Measurements from ENCODE around the gene HADHA. TPM values are rescaled to one million over a fixed set of nuclear protein-coding genes. Genes with fewer than 3 reads are reported as not detected.

The HADHA gene
- total RNA-seq, 1 donor from 2014 or later: 139 TPM

DNA sequence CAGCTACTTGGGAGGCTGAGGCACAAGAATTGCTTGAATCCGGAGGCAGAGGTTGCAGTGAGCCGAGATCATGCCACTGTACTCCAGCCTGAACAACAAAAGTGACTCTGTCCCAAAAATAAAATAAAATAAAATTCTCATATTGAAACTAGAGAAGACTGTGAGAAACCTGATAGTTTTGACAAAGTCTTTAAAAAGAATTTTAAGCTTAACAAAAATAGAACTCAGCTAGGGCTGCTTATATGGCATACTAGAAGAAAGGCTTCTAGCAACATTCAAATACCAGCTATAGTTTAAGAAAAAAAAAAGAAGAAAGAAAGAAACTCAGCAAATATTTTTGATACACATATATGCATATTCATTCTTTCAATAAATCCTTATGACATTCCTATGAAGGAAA is 13.6 kb downstream of the HADHA start:
- DNase-seq (ENCODE audit: low read depth): no peak
- Mint-ChIP-seq H3K4me1 (ENCODE audit: low read depth, unreplicated experiment) (no peaks in the 10 kb centered on the region), H3K9me3 (ENCODE audit: unreplicated experiment) (peaks cover 17% of the 10 kb centered on the region), H3K27ac (ENCODE audit: unreplicated experiment) (no peak overlapping the region), H3K4me3 (ENCODE audit: unreplicated experiment) (no peak overlapping the region), H3K36me3 (ENCODE audit: low read depth, unreplicated experiment) (peaks cover 49% of the 10 kb centered on the region), H3K27me3 (ENCODE audit: low read depth, unreplicated experiment) (no peaks in the 10 kb centered on the region)
- TF ChIP-seq EZH2 (IDR thresholded peaks at IDR 0.05; ENCODE audit: insufficient read depth, low read length): no peak
- TF ChIP-seq, protein P1, sequence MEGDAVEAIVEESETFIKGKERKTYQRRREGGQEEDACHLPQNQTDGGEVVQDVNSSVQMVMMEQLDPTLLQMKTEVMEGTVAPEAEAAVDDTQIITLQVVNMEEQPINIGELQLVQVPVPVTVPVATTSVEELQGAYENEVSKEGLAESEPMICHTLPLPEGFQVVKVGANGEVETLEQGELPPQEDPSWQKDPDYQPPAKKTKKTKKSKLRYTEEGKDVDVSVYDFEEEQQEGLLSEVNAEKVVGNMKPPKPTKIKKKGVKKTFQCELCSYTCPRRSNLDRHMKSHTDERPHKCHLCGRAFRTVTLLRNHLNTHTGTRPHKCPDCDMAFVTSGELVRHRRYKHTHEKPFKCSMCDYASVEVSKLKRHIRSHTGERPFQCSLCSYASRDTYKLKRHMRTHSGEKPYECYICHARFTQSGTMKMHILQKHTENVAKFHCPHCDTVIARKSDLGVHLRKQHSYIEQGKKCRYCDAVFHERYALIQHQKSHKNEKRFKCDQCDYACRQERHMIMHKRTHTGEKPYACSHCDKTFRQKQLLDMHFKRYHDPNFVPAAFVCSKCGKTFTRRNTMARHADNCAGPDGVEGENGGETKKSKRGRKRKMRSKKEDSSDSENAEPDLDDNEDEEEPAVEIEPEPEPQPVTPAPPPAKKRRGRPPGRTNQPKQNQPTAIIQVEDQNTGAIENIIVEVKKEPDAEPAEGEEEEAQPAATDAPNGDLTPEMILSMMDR (IDR thresholded peaks at IDR 0.05; ENCODE audit: insufficient read depth, low read depth, low read length): no peak
- FAIRE-seq: no peak
- no peaks in the 10 kb centered on the region for H3K27me3 ChIP-seq (ENCODE audit: insufficient read depth, low read length)
- H3K4me1 ChIP-seq (ENCODE audit: insufficient read depth, low read length): no peaks in the 10 kb centered on the region
- no peak overlapping the region for H3K4me2 ChIP-seq (ENCODE audit: low read length)
- no peak overlapping the region for H2AFZ ChIP-seq (ENCODE audit: low read depth, low read length)
- H3K36me3 ChIP-seq (ENCODE audit: insufficient read depth, low read length): peaks cover 67% of the 10 kb centered on the region
- no peak overlapping the region for H3K27ac ChIP-seq (ENCODE audit: low read depth, low read length)
- no peaks in the 10 kb centered on the region for H4K20me1 ChIP-seq (ENCODE audit: insufficient read depth, low read length)
- H3K79me2 ChIP-seq (ENCODE audit: insufficient read depth, low read length): no peaks in the 10 kb centered on the region
- no peak overlapping the region for H3K9ac ChIP-seq (ENCODE audit: low read length)
- H3K9me3 ChIP-seq (ENCODE audit: insufficient read depth, low read depth, low read length): no peaks in the 10 kb centered on the region
- no peak overlapping the region for H3K4me3 ChIP-seq (ENCODE audit: insufficient read depth, low read depth, low read length)

DNA sequence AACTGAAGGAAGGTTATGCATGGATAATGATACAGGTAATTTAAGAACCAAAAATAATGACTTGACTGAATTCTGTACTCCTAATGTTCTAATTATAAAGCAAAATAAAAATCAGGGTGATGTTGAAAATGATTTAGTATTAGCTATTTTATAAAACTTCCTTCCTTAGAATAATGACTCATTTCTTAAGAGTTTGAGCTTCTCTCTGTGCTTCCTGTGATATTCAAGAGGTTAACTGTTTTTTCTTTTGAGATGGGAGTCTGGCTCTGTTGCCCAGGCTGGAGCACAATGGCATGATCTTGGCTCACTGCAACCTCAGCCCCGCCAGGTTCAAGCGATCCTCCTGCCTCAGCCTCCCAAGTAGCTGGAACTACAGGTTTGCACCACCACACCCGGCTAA is 14.8 kb downstream of the HADHA start:
- no peak for FAIRE-seq
- H3K36me3 Mint-ChIP-seq (ENCODE audit: low read depth, unreplicated experiment): peaks cover 56% of the 10 kb centered on the region
- H3K4me2 ChIP-seq (ENCODE audit: low read length): no peak overlapping the region
- peaks cover 19% of the 10 kb centered on the region for H3K9me3 Mint-ChIP-seq (ENCODE audit: unreplicated experiment)
- no peaks in the 10 kb centered on the region for H3K27me3 ChIP-seq (ENCODE audit: insufficient read depth, low read length)
- H3K4me1 ChIP-seq (ENCODE audit: insufficient read depth, low read length): no peaks in the 10 kb centered on the region
- no peak overlapping the region for H3K4me3 Mint-ChIP-seq (ENCODE audit: unreplicated experiment)
- no peak overlapping the region for H3K27ac ChIP-seq (ENCODE audit: low read depth, low read length)
- no peaks in the 10 kb centered on the region for H3K27me3 Mint-ChIP-seq (ENCODE audit: low read depth, unreplicated experiment)
- H3K9me3 ChIP-seq (ENCODE audit: insufficient read depth, low read depth, low read length): no peaks in the 10 kb centered on the region
- H3K4me1 Mint-ChIP-seq (ENCODE audit: low read depth, unreplicated experiment): no peaks in the 10 kb centered on the region
- no peak overlapping the region for H3K27ac Mint-ChIP-seq (ENCODE audit: unreplicated experiment)
- no peaks in the 10 kb centered on the region for H3K79me2 ChIP-seq (ENCODE audit: insufficient read depth, low read length)
- H3K36me3 ChIP-seq (ENCODE audit: insufficient read depth, low read length): peaks cover 60% of the 10 kb centered on the region
- no peak overlapping the region for H3K9ac ChIP-seq (ENCODE audit: low read length)
- no peaks in the 10 kb centered on the region for H4K20me1 ChIP-seq (ENCODE audit: insufficient read depth, low read length)
- H3K4me3 ChIP-seq (ENCODE audit: insufficient read depth, low read depth, low read length): no peak overlapping the region
- TF ChIP-seq EZH2 (IDR thresholded peaks at IDR 0.05; ENCODE audit: insufficient read depth, low read length): no peak
- TF ChIP-seq, protein P1 (IDR thresholded peaks at IDR 0.05; ENCODE audit: insufficient read depth, low read depth, low read length): no peak
- H2AFZ ChIP-seq (ENCODE audit: low read depth, low read length): no peak overlapping the region
- DNase-seq (ENCODE audit: low read depth): no peak

DNA sequence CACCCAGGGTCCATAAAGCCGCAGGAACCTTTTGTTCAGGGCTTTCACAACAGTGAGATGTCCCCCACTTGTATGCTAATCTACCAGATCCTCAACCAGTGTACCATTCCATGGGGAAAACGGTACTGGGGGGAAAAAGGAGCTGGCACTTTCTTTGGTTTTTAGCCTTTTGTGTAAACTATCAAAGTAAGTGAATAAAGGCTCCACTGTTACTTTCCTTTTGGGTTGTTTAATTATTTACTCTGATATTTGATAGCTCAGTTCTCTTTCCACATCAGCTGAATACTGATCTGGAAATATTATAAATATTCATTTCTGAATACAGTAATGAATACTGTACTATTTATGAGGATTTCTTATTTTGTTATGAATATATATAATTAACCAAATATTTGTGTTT is 20.3 kb downstream of the HADHA start:
- Mint-ChIP-seq H3K9me3 (ENCODE audit: unreplicated experiment) (peaks cover 19% of the 10 kb centered on the region), H3K27ac (ENCODE audit: unreplicated experiment) (no peak overlapping the region), H3K36me3 (ENCODE audit: low read depth, unreplicated experiment) (peaks cover 61% of the 10 kb centered on the region), H3K4me1 (ENCODE audit: low read depth, unreplicated experiment) (no peaks in the 10 kb centered on the region), H3K4me3 (ENCODE audit: unreplicated experiment) (no peak overlapping the region), H3K27me3 (ENCODE audit: low read depth, unreplicated experiment) (no peaks in the 10 kb centered on the region)
- TF ChIP-seq, protein P1 (IDR thresholded peaks at IDR 0.05; ENCODE audit: insufficient read depth, low read depth, low read length): no peak
- TF ChIP-seq EZH2 (IDR thresholded peaks at IDR 0.05; ENCODE audit: insufficient read depth, low read length): no peak
- H3K27me3 ChIP-seq (ENCODE audit: insufficient read depth, low read length): no peaks in the 10 kb centered on the region
- H4K20me1 ChIP-seq (ENCODE audit: insufficient read depth, low read length): no peaks in the 10 kb centered on the region
- no peak overlapping the region for H3K4me3 ChIP-seq (ENCODE audit: insufficient read depth, low read depth, low read length)
- H3K27ac ChIP-seq (ENCODE audit: low read depth, low read length): no peak overlapping the region
- FAIRE-seq: no peak
- H3K9ac ChIP-seq (ENCODE audit: low read length): no peak overlapping the region
- peaks cover 32% of the 10 kb centered on the region for H3K36me3 ChIP-seq (ENCODE audit: insufficient read depth, low read length)
- no peaks in the 10 kb centered on the region for H3K4me1 ChIP-seq (ENCODE audit: insufficient read depth, low read length)
- no peak overlapping the region for H2AFZ ChIP-seq (ENCODE audit: low read depth, low read length)
- no peaks in the 10 kb centered on the region for H3K9me3 ChIP-seq (ENCODE audit: insufficient read depth, low read depth, low read length)
- no peak for DNase-seq (ENCODE audit: low read depth)
- H3K4me2 ChIP-seq (ENCODE audit: low read length): no peak overlapping the region
- no peaks in the 10 kb centered on the region for H3K79me2 ChIP-seq (ENCODE audit: insufficient read depth, low read length)

Data from astrocyte (in vitro differentiated cells and primary cell).